ENCODE results near the gene AGAP3. TPM values are rescaled to one million over a fixed set of nuclear protein-coding genes. Genes with fewer than 3 reads are reported as not detected.

The AGAP3 gene
- total RNA-seq, 1 experiment from 2014 or later, result 70.2 TPM

- Histone ChIP-seq H3K27me3 (replicated peaks; ENCODE audit: control insufficient read depth, insufficient read depth, low read length) (no peaks in the 10 kb centered on the region), H3K36me3 (ENCODE audit: control insufficient read depth, insufficient read depth, low read length) (no peaks in the 10 kb centered on the region; the same call in 1 of the 2 replicates), H3K9me3 (no peaks in the 10 kb centered on the region), H3K4me1 (no peaks in the 10 kb centered on the region), H3K4me3 (ENCODE audit: low read depth, low read length) (no peak overlapping the region)
- BruUV-seq (replicated peaks), result no TSS peak
- Mint-ChIP-seq H3K27ac (ENCODE audit: unreplicated experiment) (no peak overlapping the region), H3K27me3 (ENCODE audit: insufficient read depth, unreplicated experiment) (no peaks in the 10 kb centered on the region), H3K4me1 (ENCODE audit: low read depth, unreplicated experiment) (no peaks in the 10 kb centered on the region), H3K9me3 (ENCODE audit: unreplicated experiment) (no peaks in the 10 kb centered on the region), H3K4me3 (ENCODE audit: unreplicated experiment) (no peak overlapping the region), H3K36me3 (ENCODE audit: insufficient read depth, unreplicated experiment) (peaks cover 20% of the 10 kb centered on the region)
- POLR2A ChIA-PET, result no interaction called here
- DNase-seq, result peak in 1 of 2 experiments; percentile 23
- intact Hi-C loops (cut with micrococcal nuclease; ENCODE audit: unreplicated experiment), result no loop called here
- no peak for TF ChIP-seq CTCF (IDR thresholded peaks at IDR 0.05; ENCODE audit: insufficient read depth in 1 of 2, low read depth in 1 of 2, low read length in 1 of 2, severe bottlenecking in 1 of 2, unreplicated experiment in 1 of 2)
- CTCF ChIA-PET, result interaction anchor here (0.5 to 1.6 kb wide), 2 partner anchors 14 to 176 kb away, joined by 3 to 5 read pairs; no protein-coding TSS in a partner anchor
These were observed 51.5 kb downstream of the AGAP3 start for GRCh38 chr7:151137791-151138152.

DNA sequence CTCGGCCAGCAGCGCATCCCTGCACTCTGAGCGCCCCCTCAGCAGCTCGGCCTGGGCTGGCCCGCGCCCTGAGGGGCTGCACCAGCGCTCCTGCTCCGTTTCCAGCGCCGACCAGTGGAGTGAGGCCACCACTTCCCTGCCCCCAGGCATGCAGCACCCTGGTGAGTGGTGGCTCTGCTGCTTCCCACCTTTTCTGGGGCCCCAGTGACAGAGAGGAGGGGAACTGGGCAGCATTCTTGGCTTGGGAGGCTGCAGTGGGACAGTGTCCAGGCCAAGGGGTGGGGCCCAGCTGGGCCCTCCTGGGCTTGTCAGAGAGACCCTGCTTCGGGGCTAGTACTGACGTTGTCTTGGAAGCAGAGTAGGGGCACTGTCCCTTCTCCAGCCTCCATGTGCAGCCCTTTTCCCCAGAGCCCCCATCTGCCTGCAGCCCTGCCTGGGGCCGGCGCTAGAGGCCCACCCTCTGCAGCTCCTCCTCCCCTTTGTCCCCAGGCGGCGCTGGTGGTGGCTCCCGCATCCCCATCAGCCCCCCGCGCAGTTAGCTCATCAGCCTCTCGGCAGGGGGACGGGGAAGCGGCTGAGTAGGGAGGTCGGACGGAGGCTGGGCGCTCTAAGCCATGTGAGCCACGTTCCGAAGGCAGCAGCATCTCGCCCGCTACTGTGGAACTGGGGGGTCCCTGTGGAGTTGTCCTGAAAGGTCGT, 52.0 kb downstream of the AGAP3 start:
- peaks cover 25% of the 10 kb centered on the region for H3K36me3 Mint-ChIP-seq (ENCODE audit: insufficient read depth, unreplicated experiment)

More for the DNA sequence above, 52.0 kb downstream of the AGAP3 start:
- Mint-ChIP-seq H3K9me3 (ENCODE audit: unreplicated experiment) (no peaks in the 10 kb centered on the region), H3K27me3 (ENCODE audit: insufficient read depth, unreplicated experiment) (no peaks in the 10 kb centered on the region), H3K4me3 (ENCODE audit: unreplicated experiment) (no peak overlapping the region), H3K27ac (ENCODE audit: unreplicated experiment) (no peak overlapping the region), H3K4me1 (ENCODE audit: low read depth, unreplicated experiment) (no peaks in the 10 kb centered on the region)
- no peaks in the 10 kb centered on the region for H3K9me3 ChIP-seq
- intact Hi-C loops (cut with micrococcal nuclease; ENCODE audit: unreplicated experiment), result no loop called here
- H3K36me3 ChIP-seq (ENCODE audit: control insufficient read depth, insufficient read depth, low read length), result no peaks in the 10 kb centered on the region; the same call in 1 of the 2 replicates
- DNase-seq, result peak in 1 of 2 experiments; percentile 30
- no peaks in the 10 kb centered on the region for H3K27me3 ChIP-seq (replicated peaks; ENCODE audit: control insufficient read depth, insufficient read depth, low read length)
- BruUV-seq (replicated peaks), result no TSS peak
- H3K4me1 ChIP-seq, result no peaks in the 10 kb centered on the region
- TF ChIP-seq CTCF (IDR thresholded peaks at IDR 0.05; ENCODE audit: insufficient read depth in 1 of 2, low read depth in 1 of 2, low read length in 1 of 2, severe bottlenecking in 1 of 2, unreplicated experiment in 1 of 2), result no peak
- ChIA-PET CTCF (interaction anchor here (1.4 to 1.6 kb wide), 2 partner anchors 14 kb away, joined by 3 to 5 read pairs; no protein-coding TSS in a partner anchor), POLR2A (no interaction called here)
- H3K4me3 ChIP-seq (ENCODE audit: low read depth, low read length), result no peak overlapping the region

Data from Caco-2 (cell line).